AG04450 (cell line): Measurements from ENCODE around the gene DEPP1. TPM values are rescaled to one million over a fixed set of nuclear protein-coding genes. Genes with fewer than 3 reads are reported as not detected.

Experiments
- CTCF ChIA-PET: fragments of 300-600, 350-600 bp; formaldehyde crosslinking; extraction: SDS; loops from one replicate; lab custom pipeline; 2022; ENCODE audit warnings: antibody characterized with exemption, inconsistent platforms; lab: Charles Lee
- POLR2A ChIA-PET: fragments of 350-600 bp; formaldehyde crosslinking; extraction: SDS; loops from one replicate; lab custom pipeline; 2021; ENCODE audit warnings: antibody characterized with exemption, inconsistent platforms; lab: Yijun Ruan, JAX
- DNase-seq: peaks from one replicate; pipeline ENCODE4 v3.0.0-alpha.2; 2011; ENCODE audit warnings: low read depth, low spot score
- H3K27ac ChIP-seq: one replicate; pipeline ENCODE4 v1.5.1; 2012; ENCODE audit warnings: low read depth, low read length, control low read depth
- H3K27me3 ChIP-seq: one replicate; pipeline ENCODE4 v1.6.0; 2012; ENCODE audit warnings: low read length; ENCODE audit not compliant: control insufficient read depth, insufficient read depth
- H3K4me3 ChIP-seq: 2 replicates; pipeline ENCODE4 v1.5.1; 2011; ENCODE audit warnings: mild to moderate bottlenecking, low read depth, low read length, control low read depth
- H3K9me3 ChIP-seq: 2 replicates; pipeline ENCODE4 v1.5.1; 2012; ENCODE audit warnings: low read length; ENCODE audit not compliant: control insufficient read depth, insufficient read depth
- polyA plus RNA-seq: library from polyadenylated mRNA; depleted of rRNA; stranded (reverse); fragments of >200 nt; gene quantifications from 2 replicates; pipeline ENCODE4 v1.2.3, GENCODE V29; 2011
- TF ChIP-seq, protein P1 (sequence below): IDR thresholded peaks from 2 replicates; pipeline ENCODE4 v1.5.1; 2011; ENCODE audit warnings: low read depth, low read length, control low read depth, inconsistent platforms

DEPP1 gene
- polyA plus RNA-seq, 1 experiment = 31.1 TPM

DNA sequence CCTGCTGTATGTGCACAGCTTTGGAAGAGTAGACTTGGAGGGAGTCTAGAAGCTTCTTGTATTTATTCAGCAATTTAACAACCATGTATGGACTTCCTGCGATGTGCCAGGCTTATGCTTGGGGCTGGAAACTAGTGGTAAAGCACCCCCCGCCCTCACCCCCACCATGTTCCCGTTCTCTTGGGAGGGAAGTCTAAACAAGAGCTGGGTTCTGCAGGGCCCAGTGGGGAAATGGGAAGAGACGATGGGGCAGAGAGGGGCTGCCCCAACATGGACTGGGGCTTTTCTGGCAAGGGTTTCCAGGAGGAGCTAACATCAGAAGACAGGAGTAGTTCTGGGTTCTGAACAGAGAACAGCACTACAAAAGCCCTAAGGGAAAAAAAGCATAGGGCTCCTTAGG is 11.0 kb downstream of the DEPP1 start:
- TF ChIP-seq, protein P1, sequence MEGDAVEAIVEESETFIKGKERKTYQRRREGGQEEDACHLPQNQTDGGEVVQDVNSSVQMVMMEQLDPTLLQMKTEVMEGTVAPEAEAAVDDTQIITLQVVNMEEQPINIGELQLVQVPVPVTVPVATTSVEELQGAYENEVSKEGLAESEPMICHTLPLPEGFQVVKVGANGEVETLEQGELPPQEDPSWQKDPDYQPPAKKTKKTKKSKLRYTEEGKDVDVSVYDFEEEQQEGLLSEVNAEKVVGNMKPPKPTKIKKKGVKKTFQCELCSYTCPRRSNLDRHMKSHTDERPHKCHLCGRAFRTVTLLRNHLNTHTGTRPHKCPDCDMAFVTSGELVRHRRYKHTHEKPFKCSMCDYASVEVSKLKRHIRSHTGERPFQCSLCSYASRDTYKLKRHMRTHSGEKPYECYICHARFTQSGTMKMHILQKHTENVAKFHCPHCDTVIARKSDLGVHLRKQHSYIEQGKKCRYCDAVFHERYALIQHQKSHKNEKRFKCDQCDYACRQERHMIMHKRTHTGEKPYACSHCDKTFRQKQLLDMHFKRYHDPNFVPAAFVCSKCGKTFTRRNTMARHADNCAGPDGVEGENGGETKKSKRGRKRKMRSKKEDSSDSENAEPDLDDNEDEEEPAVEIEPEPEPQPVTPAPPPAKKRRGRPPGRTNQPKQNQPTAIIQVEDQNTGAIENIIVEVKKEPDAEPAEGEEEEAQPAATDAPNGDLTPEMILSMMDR = no peak
- Histone ChIP-seq H3K4me3 (no peak overlapping the region), H3K27me3 (no peaks in the 10 kb centered on the region), H3K27ac (peak overlapping the region; percentile 11), H3K9me3 (no peaks in the 10 kb centered on the region; the same call in 1 of the 2 replicates)
- POLR2A ChIA-PET = interaction anchor here (0.8 kb wide), 1 partner anchor 11 kb away, joined by 3 read pairs; the partner anchor contains the start of gene DEPP1
- DNase-seq = no peak
- CTCF ChIA-PET = interaction anchor here (0.6 to 4.5 kb wide), 6 partner anchors 9 to 40 kb away, joined by 3 to 18 read pairs (median 4); partner anchors contain the start of gene DEPP1

DNA sequence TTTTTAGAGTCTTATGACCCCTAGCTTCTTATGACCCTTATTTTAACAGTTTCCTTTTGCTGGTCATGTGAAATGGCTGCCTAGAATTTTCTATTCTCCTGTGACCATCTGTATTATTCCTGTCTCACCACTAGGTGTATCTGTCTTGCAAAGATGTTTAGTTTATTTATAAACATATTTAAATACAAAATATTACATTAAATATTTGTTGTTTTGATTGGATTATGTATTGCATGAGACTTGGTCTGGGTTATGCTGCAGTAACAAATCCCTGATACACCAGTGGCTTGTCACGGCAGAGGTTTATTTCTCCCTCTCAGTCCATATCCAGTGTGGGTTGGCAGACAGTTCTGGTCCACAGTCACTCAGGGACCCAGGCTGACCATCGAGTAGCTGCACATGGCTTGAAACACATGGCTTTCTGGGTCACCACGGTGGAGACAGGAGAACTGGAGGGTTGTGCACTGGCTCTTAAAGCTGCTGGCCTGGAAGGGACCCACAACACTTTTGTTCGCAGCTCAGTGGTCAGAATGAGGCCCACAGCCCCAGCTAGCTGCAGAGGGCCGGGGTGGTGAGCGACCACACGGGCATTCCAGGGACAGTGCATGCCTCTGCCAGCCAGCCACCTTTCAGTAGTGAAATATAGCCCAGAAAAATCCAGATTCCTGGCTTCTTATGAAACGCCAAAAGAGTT is 11.6 kb downstream of the DEPP1 start:
- POLR2A ChIA-PET = interaction anchor here (1.3 kb wide), 1 partner anchor 12 kb away, joined by 7 read pairs; the partner anchor contains the start of gene DEPP1
- CTCF ChIA-PET = interaction anchor here (0.6 to 4.5 kb wide), 8 partner anchors 7 to 191 kb away, joined by 3 to 18 read pairs (median 4); partner anchors contain the start of gene DEPP1

DNA sequence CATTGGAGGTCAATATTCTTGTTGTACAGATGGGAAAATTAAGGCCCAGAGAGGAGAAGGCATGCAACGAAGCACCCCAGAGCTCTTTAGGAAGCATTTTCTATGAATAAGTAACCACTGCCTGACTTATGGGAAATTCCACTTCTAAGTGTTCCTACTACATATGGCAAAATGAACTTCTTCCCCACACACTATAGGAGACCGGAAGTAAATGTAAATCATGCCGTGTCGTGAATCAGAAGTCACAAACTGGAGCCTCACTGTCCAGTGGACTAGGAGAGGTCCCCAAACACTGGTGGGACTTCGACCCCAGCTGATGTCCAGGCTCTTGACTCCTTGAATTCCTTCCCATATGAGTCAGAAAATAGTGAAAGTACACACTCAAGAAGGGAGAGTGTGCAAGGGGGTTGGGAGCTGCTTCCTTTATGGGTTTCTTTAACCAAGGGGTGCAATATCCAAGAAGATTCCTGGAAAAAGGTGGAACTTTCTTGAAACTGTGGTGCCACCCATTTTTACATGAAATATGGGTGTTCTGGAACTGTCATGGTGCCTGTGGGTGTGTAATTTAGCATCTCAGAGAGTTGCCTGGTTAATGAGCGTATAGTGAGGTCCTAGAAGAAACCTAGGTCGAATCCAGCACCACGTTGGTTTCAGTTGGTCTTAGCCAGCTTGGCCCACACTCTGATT is 12.3 kb downstream of the DEPP1 start:
- Histone ChIP-seq H3K4me3 (no peak overlapping the region), H3K27ac (no peak overlapping the region), H3K9me3 (no peaks in the 10 kb centered on the region; the same call in 1 of the 2 replicates), H3K27me3 (no peaks in the 10 kb centered on the region)
- POLR2A ChIA-PET = interaction anchor here (1.1 to 1.3 kb wide), 2 partner anchors 12 to 15 kb away, joined by 3 to 7 read pairs; partner anchors contain the start of gene DEPP1
- no peak for DNase-seq
- TF ChIP-seq, protein P1 = no peak
- CTCF ChIA-PET = interaction anchor here (0.6 to 4.5 kb wide), 6 partner anchors 8 to 191 kb away, joined by 3 to 18 read pairs (median 4); no protein-coding TSS in a partner anchor

More for the DNA sequence above, 11.6 kb downstream of the DEPP1 start:
- TF ChIP-seq, protein P1 = peak; percentile 31
- no peak overlapping the region for H3K4me3 ChIP-seq
- H3K9me3 ChIP-seq = no peaks in the 10 kb centered on the region; the same call in 1 of the 2 replicates
- DNase-seq = no peak
- H3K27ac ChIP-seq = no peak overlapping the region
- no peaks in the 10 kb centered on the region for H3K27me3 ChIP-seq

DNA sequence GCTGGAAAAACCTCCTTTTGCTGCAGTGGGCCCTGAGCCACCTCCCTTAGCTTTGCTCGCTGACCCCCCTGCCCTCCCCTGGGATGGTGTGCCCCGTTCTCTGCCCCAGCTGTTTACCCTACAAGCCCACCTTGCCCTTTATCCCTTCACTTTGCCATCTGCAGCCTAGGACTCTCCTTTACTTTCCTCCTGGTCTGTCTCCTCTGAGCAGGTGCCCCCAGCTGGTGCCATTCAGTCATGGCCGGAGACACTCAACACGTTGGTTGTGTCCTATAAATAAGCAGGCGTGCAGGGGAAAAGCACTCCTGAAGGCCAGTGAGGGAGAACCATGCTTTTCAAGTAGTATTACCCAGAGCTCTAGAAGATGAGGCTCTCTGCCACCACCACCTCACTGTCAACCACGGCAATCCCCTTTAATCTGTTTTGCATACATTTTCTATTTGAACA is 12.9 kb downstream of the DEPP1 start:
- CTCF ChIA-PET = interaction anchor here (1.0 to 4.5 kb wide), 5 partner anchors 9 to 33 kb away, joined by 3 to 18 read pairs (median 4); no protein-coding TSS in a partner anchor
- POLR2A ChIA-PET = interaction anchor here (1.1 to 1.3 kb wide), 2 partner anchors 13 to 15 kb away, joined by 3 to 7 read pairs; partner anchors contain the start of gene DEPP1

More for the DNA sequence above, 12.9 kb downstream of the DEPP1 start:
- H3K9me3 ChIP-seq = no peaks in the 10 kb centered on the region; the same call in 1 of the 2 replicates
- TF ChIP-seq, protein P1 = no peak
- no peak for DNase-seq
- no peak overlapping the region for H3K4me3 ChIP-seq
- H3K27me3 ChIP-seq = no peaks in the 10 kb centered on the region
- no peak overlapping the region for H3K27ac ChIP-seq
